Measurements from ENCODE around the gene A2M. TPM values are rescaled to one million over a fixed set of nuclear protein-coding genes. Genes with fewer than 3 reads are reported as not detected.

Gene A2M
- total RNA-seq, 2 donors from 2014 or later: 105 to 201 TPM

DNA sequence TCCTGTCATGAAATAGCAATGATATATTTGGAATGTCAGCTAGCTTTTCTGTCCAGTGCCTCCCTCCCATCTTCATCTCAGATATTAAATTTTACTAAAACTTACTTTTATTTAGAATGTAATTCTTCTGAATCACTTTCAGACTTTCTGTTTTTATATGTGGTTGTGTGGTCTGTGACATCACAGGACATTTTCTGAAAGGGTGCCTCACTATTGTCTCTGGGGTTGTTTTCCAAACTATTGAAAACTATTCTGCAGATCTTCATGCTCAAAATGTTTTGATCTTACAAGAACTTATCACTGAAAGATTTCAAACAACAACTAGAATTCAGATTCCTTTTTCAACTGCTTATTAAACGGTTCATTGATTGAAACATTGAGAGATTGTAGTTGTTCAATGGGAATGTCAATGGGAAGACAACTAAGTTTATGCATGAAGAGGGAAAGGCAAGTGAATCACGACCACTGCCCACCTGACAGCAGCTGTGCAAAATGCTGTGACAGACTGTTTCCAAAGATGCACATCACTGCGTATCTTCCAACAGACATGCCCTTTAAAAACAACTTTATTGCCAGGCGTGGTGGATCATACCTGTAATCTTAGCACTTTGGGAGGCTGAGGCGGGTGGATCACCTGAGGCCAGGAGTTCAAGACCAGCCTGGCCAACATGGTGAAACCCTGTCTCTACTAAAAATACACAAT, 75.1 kb downstream of the A2M start:
- H3K4me3 ChIP-seq: no peak overlapping the region
- intact Hi-C loops (cut with DNase I): loop anchor here (5.0 to 10.0 kb wide), 2 partner anchors 358 to 496 kb away; partner anchors contain the start of gene CLEC4E
- DNase-seq: no peak
- no peaks in the 10 kb centered on the region for H3K9me3 ChIP-seq
- H3K27ac ChIP-seq: no peak overlapping the region
- no peak overlapping the region for H3K9ac ChIP-seq (ENCODE audit: low read depth in 2 of 2, low read length in 2 of 2)
- TF ChIP-seq, protein P1, sequence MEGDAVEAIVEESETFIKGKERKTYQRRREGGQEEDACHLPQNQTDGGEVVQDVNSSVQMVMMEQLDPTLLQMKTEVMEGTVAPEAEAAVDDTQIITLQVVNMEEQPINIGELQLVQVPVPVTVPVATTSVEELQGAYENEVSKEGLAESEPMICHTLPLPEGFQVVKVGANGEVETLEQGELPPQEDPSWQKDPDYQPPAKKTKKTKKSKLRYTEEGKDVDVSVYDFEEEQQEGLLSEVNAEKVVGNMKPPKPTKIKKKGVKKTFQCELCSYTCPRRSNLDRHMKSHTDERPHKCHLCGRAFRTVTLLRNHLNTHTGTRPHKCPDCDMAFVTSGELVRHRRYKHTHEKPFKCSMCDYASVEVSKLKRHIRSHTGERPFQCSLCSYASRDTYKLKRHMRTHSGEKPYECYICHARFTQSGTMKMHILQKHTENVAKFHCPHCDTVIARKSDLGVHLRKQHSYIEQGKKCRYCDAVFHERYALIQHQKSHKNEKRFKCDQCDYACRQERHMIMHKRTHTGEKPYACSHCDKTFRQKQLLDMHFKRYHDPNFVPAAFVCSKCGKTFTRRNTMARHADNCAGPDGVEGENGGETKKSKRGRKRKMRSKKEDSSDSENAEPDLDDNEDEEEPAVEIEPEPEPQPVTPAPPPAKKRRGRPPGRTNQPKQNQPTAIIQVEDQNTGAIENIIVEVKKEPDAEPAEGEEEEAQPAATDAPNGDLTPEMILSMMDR (IDR thresholded peaks at IDR 0.05): no peak
- no peaks in the 10 kb centered on the region for H3K4me1 ChIP-seq
- no peaks in the 10 kb centered on the region for H3K27me3 ChIP-seq
- H3K36me3 ChIP-seq: no peaks in the 10 kb centered on the region

DNA sequence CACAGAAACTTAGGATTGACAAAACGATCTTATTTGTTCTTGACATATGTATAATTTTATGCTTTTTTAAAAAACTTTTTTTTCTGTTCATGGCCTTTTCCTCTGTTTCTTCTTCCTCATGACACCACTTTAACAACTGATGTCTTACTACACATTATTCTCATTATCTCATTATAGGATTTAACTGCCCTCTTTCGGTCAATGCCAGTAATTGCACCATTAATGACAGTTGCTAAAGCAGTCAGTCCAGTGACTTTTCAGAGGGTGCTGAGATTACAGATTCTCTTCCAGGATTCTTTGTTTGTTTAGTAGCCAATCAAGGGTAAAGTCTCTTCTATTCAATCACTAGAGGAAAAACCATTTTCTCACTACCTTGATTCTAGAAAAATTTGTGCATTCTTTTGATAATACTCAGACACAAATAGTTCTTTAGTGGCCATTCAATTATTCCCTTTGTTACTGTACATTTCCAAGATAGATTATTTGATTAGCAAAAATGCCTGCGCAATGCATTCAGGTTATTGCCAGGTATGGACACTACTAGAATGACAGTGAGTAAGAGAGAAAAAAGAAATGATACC, 76.2 kb downstream of the A2M start:
- Histone ChIP-seq H3K27ac (no peak overlapping the region), H3K4me1 (no peaks in the 10 kb centered on the region), H3K4me3 (no peak overlapping the region), H3K9me3 (no peaks in the 10 kb centered on the region), H3K27me3 (no peaks in the 10 kb centered on the region), H3K36me3 (no peaks in the 10 kb centered on the region), H3K9ac (ENCODE audit: low read depth in 2 of 2, low read length in 2 of 2) (no peak overlapping the region)
- intact Hi-C loops (cut with DNase I): no loop called here
- TF ChIP-seq, protein P1 (IDR thresholded peaks at IDR 0.05): peak; percentile 68
- DNase-seq: no peak

DNA sequence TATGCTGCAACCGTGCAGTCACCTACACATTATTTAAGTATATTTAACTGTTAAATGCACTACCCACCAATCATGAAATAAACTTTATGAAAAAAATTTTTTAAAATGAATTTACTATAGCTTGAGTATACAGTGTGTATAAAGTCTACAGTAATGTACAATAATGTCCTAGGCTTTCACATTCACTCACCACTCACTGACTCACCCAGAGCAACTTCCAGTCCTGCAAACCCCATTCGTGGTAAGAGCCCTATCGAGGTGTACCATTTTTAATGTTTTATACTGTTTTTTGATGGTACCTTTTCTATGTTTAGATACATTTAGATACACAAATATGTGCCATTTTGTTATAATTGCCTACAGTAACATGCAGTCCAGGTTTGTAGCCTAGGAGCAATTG, 78.3 kb downstream of the A2M start:
- no peak overlapping the region for H3K4me3 ChIP-seq
- no peaks in the 10 kb centered on the region for H3K9me3 ChIP-seq
- H3K4me1 ChIP-seq: no peaks in the 10 kb centered on the region
- no peaks in the 10 kb centered on the region for H3K27me3 ChIP-seq
- H3K27ac ChIP-seq: no peak overlapping the region
- no peak overlapping the region for H3K9ac ChIP-seq (ENCODE audit: low read depth in 2 of 2, low read length in 2 of 2)
- DNase-seq: no peak
- H3K36me3 ChIP-seq: no peaks in the 10 kb centered on the region
- intact Hi-C loops (cut with DNase I): no loop called here
- TF ChIP-seq, protein P1 (IDR thresholded peaks at IDR 0.05): no peak

DNA sequence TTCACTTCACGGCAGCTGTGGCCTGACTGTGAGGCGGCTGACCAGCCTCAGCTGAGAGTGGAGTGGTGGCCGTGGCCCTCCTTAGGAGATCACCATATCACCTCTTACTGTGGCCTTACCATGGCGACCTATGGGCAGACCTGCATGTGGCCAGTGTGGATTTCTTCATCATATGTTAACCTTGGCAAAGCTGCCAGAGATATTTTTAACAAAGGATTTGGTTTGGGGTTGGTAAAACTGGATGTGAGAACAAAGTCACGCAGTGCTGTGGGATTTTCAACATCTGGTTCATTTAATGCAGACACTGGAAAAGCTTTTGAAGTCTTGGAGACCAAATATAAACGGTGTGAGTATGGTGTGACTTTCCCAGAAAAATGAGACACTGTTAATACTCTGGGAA, 79.5 kb downstream of the A2M start:
- Histone ChIP-seq H3K27ac (no peak overlapping the region), H3K36me3 (no peaks in the 10 kb centered on the region), H3K4me1 (no peaks in the 10 kb centered on the region), H3K27me3 (no peaks in the 10 kb centered on the region), H3K9ac (ENCODE audit: low read depth in 2 of 2, low read length in 2 of 2) (no peak overlapping the region), H3K9me3 (no peaks in the 10 kb centered on the region), H3K4me3 (no peak overlapping the region)
- intact Hi-C loops (cut with DNase I): no loop called here
- DNase-seq: no peak
- TF ChIP-seq, protein P1 (IDR thresholded peaks at IDR 0.05): no peak

DNA sequence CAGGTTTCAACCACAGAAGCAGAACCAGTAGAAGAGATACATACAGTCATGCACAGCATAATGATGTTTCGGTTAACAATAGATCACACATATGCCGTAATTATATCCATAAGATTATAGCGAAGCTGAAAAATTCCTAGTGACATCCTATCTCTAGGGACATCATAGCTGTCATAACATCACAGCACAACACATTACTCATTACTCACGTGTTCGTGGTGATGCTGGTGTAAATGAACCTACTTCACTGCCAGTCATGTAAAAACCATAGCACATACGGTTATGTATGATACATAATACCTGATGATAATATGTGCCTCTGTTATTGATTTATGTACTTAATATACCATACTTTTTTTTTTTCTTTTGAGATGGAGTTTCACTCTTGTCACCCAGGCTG, 81.6 kb downstream of the A2M start:
- no peaks in the 10 kb centered on the region for H3K27me3 ChIP-seq
- TF ChIP-seq, protein P1 (IDR thresholded peaks at IDR 0.05): no peak
- H3K36me3 ChIP-seq: no peaks in the 10 kb centered on the region
- no peak overlapping the region for H3K27ac ChIP-seq
- H3K9me3 ChIP-seq: no peaks in the 10 kb centered on the region
- intact Hi-C loops (cut with DNase I): no loop called here
- no peak for DNase-seq
- H3K4me1 ChIP-seq: no peaks in the 10 kb centered on the region
- H3K9ac ChIP-seq (ENCODE audit: low read depth in 2 of 2, low read length in 2 of 2): no peak overlapping the region
- H3K4me3 ChIP-seq: no peak overlapping the region

All from colonic mucosa (tissue), 4 donors.